ENCODE measurements around the gene CCDC13. TPM values are rescaled to one million over a fixed set of nuclear protein-coding genes. Genes with fewer than 3 reads are reported as not detected.
A peak's percentile ranks its signal among the peaks of the same experiment; 100 is the strongest.

Gene CCDC13
- polyA plus RNA-seq, 1 donor = 0.40 TPM

GRCh38 chr3:42799376-42799775 lies 26.3 kb upstream of the CCDC13 start:
- no peaks in the 10 kb centered on the region for H3K27me3 ChIP-seq (ENCODE audit: control insufficient read depth, insufficient read depth, low read length)

GRCh38 chr3:42796332-42796885 lies 23.4 kb upstream of the CCDC13 start:
- 100% methylated on average over 1 of the region's 5 CpGs for WGBS (ENCODE audit: insufficient coverage, low lambda C conversion rate)
- no peaks in the 10 kb centered on the region for H3K27me3 ChIP-seq (ENCODE audit: control insufficient read depth, insufficient read depth, low read length)
- H3K9me3 ChIP-seq (ENCODE audit: control insufficient read depth, low read depth, low read length) = no peaks in the 10 kb centered on the region
- H3K36me3 ChIP-seq (ENCODE audit: control insufficient read depth, insufficient read depth, low read length) = peaks cover 12% of the 10 kb centered on the region
- no peak overlapping the region for H3K4me3 ChIP-seq (ENCODE audit: low read length)
- DNase-seq = no peak
- H3K4me1 ChIP-seq (ENCODE audit: control insufficient read depth, insufficient read depth, low read length) = no peaks in the 10 kb centered on the region
- H3K27ac ChIP-seq (ENCODE audit: low read length) = no peak overlapping the region

More at GRCh38 chr3:42799376-42799775, 26.3 kb upstream of the CCDC13 start:
- WGBS (ENCODE audit: insufficient coverage, low lambda C conversion rate) = no CpG with 5 or more reads among the region's 7 CpGs
- H3K4me3 ChIP-seq (ENCODE audit: low read length) = no peak overlapping the region
- peaks cover 12% of the 10 kb centered on the region for H3K4me1 ChIP-seq (ENCODE audit: control insufficient read depth, insufficient read depth, low read length)
- no peaks in the 10 kb centered on the region for H3K9me3 ChIP-seq (ENCODE audit: control insufficient read depth, low read depth, low read length)
- DNase-seq = no peak
- H3K36me3 ChIP-seq (ENCODE audit: control insufficient read depth, insufficient read depth, low read length) = no peaks in the 10 kb centered on the region
- H3K27ac ChIP-seq (ENCODE audit: low read length) = no peak overlapping the region

GRCh38 chr3:42795621-42796181 lies 22.6 kb upstream of the CCDC13 start:
- Histone ChIP-seq H3K4me1 (ENCODE audit: control insufficient read depth, insufficient read depth, low read length) (no peaks in the 10 kb centered on the region), H3K4me3 (ENCODE audit: low read length) (no peak overlapping the region), H3K27me3 (ENCODE audit: control insufficient read depth, insufficient read depth, low read length) (no peaks in the 10 kb centered on the region), H3K9me3 (ENCODE audit: control insufficient read depth, low read depth, low read length) (no peaks in the 10 kb centered on the region), H3K27ac (ENCODE audit: low read length) (no peak overlapping the region), H3K36me3 (ENCODE audit: control insufficient read depth, insufficient read depth, low read length) (peaks cover 12% of the 10 kb centered on the region)
- DNase-seq = no peak
- 83% methylated on average over 1 of the region's 2 CpGs for WGBS (ENCODE audit: insufficient coverage, low lambda C conversion rate)

GRCh38 chr3:42790714-42791229 lies 17.7 kb upstream of the CCDC13 start:
- Histone ChIP-seq H3K27me3 (ENCODE audit: control insufficient read depth, insufficient read depth, low read length) (no peaks in the 10 kb centered on the region), H3K4me3 (ENCODE audit: low read length) (no peak overlapping the region), H3K4me1 (ENCODE audit: control insufficient read depth, insufficient read depth, low read length) (no peaks in the 10 kb centered on the region), H3K27ac (ENCODE audit: low read length) (no peak overlapping the region), H3K9me3 (ENCODE audit: control insufficient read depth, low read depth, low read length) (no peaks in the 10 kb centered on the region), H3K36me3 (ENCODE audit: control insufficient read depth, insufficient read depth, low read length) (peaks cover 20% of the 10 kb centered on the region)
- WGBS (ENCODE audit: insufficient coverage, low lambda C conversion rate) = 93% methylated on average over 4 of the region's 6 CpGs
- no peak for DNase-seq

- no peak overlapping the region for H3K27ac ChIP-seq (ENCODE audit: low read length)
- no peaks in the 10 kb centered on the region for H3K9me3 ChIP-seq (ENCODE audit: control insufficient read depth, low read depth, low read length)
- H3K4me1 ChIP-seq (ENCODE audit: control insufficient read depth, insufficient read depth, low read length) = no peaks in the 10 kb centered on the region
- H3K27me3 ChIP-seq (ENCODE audit: control insufficient read depth, insufficient read depth, low read length) = no peaks in the 10 kb centered on the region
- no CpG with 5 or more reads among the region's 2 CpGs for WGBS (ENCODE audit: insufficient coverage, low lambda C conversion rate)
- H3K4me3 ChIP-seq (ENCODE audit: low read length) = no peak overlapping the region
- peaks cover 19% of the 10 kb centered on the region for H3K36me3 ChIP-seq (ENCODE audit: control insufficient read depth, insufficient read depth, low read length)
- DNase-seq = no peak
Measured at GRCh38 chr3:42786631-42787030, 13.6 kb upstream of the CCDC13 start.

- H3K36me3 ChIP-seq (ENCODE audit: control insufficient read depth, insufficient read depth, low read length) = peaks cover 19% of the 10 kb centered on the region
- DNase-seq = no peak
- no peak overlapping the region for H3K4me3 ChIP-seq (ENCODE audit: low read length)
- 50% methylated on average over 1 of the region's 1 CpG for WGBS (ENCODE audit: insufficient coverage, low lambda C conversion rate)
- H3K4me1 ChIP-seq (ENCODE audit: control insufficient read depth, insufficient read depth, low read length) = no peaks in the 10 kb centered on the region
- H3K27ac ChIP-seq (ENCODE audit: low read length) = no peak overlapping the region
- H3K27me3 ChIP-seq (ENCODE audit: control insufficient read depth, insufficient read depth, low read length) = no peaks in the 10 kb centered on the region
- H3K9me3 ChIP-seq (ENCODE audit: control insufficient read depth, low read depth, low read length) = no peaks in the 10 kb centered on the region
Measured at GRCh38 chr3:42786212-42786611, 13.2 kb upstream of the CCDC13 start.

GRCh38 chr3:42780892-42781700 lies 8.0 kb upstream of the CCDC13 start:
- no peak overlapping the region for H3K27ac ChIP-seq (ENCODE audit: low read length)
- WGBS (ENCODE audit: insufficient coverage, low lambda C conversion rate) = 83% methylated on average over 3 of the region's 11 CpGs
- H3K4me3 ChIP-seq (ENCODE audit: low read length) = no peak overlapping the region
- H3K36me3 ChIP-seq (ENCODE audit: control insufficient read depth, insufficient read depth, low read length) = peaks cover 14% of the 10 kb centered on the region
- no peaks in the 10 kb centered on the region for H3K9me3 ChIP-seq (ENCODE audit: control insufficient read depth, low read depth, low read length)
- H3K4me1 ChIP-seq (ENCODE audit: control insufficient read depth, insufficient read depth, low read length) = no peaks in the 10 kb centered on the region
- DNase-seq = peak; percentile 50 to 53
- H3K27me3 ChIP-seq (ENCODE audit: control insufficient read depth, insufficient read depth, low read length) = no peaks in the 10 kb centered on the region

GRCh38 chr3:42780398-42780797 lies 7.3 kb upstream of the CCDC13 start:
- peaks cover 11% of the 10 kb centered on the region for H3K36me3 ChIP-seq (ENCODE audit: control insufficient read depth, insufficient read depth, low read length)
- H3K9me3 ChIP-seq (ENCODE audit: control insufficient read depth, low read depth, low read length) = no peaks in the 10 kb centered on the region
- no peaks in the 10 kb centered on the region for H3K27me3 ChIP-seq (ENCODE audit: control insufficient read depth, insufficient read depth, low read length)
- H3K27ac ChIP-seq (ENCODE audit: low read length) = no peak overlapping the region
- DNase-seq = no peak
- no CpG with 5 or more reads among the region's 3 CpGs for WGBS (ENCODE audit: insufficient coverage, low lambda C conversion rate)
- no peak overlapping the region for H3K4me3 ChIP-seq (ENCODE audit: low read length)
- no peaks in the 10 kb centered on the region for H3K4me1 ChIP-seq (ENCODE audit: control insufficient read depth, insufficient read depth, low read length)

- no peak overlapping the region for H3K27ac ChIP-seq (ENCODE audit: low read length)
- H3K36me3 ChIP-seq (ENCODE audit: control insufficient read depth, insufficient read depth, low read length) = peaks cover 5% of the 10 kb centered on the region
- no peak overlapping the region for H3K4me3 ChIP-seq (ENCODE audit: low read length)
- no peaks in the 10 kb centered on the region for H3K9me3 ChIP-seq (ENCODE audit: control insufficient read depth, low read depth, low read length)
- no peak for DNase-seq
- no CpG with 5 or more reads among the region's 2 CpGs for WGBS (ENCODE audit: insufficient coverage, low lambda C conversion rate)
- H3K27me3 ChIP-seq (ENCODE audit: control insufficient read depth, insufficient read depth, low read length) = no peaks in the 10 kb centered on the region
- H3K4me1 ChIP-seq (ENCODE audit: control insufficient read depth, insufficient read depth, low read length) = no peaks in the 10 kb centered on the region
Measured at GRCh38 chr3:42778644-42779043, 5.6 kb upstream of the CCDC13 start.

- H3K27me3 ChIP-seq (ENCODE audit: control insufficient read depth, insufficient read depth, low read length) = peaks cover 4% of the 10 kb centered on the region
- no peak overlapping the region for H3K27ac ChIP-seq (ENCODE audit: low read length)
- 45% methylated on average over 2 of the region's 6 CpGs for WGBS (ENCODE audit: insufficient coverage, low lambda C conversion rate)
- H3K4me1 ChIP-seq (ENCODE audit: control insufficient read depth, insufficient read depth, low read length) = no peaks in the 10 kb centered on the region
- peak overlapping the region; percentile 44 for H3K4me3 ChIP-seq (ENCODE audit: low read length)
- peaks cover 6% of the 10 kb centered on the region for H3K9me3 ChIP-seq (ENCODE audit: control insufficient read depth, low read depth, low read length)
- H3K36me3 ChIP-seq (ENCODE audit: control insufficient read depth, insufficient read depth, low read length) = no peaks in the 10 kb centered on the region
- DNase-seq = no peak
Measured at GRCh38 chr3:42773409-42773751, 327 bp upstream of the CCDC13 start.
